RCC 7860 (cell line): Measurements from ENCODE around the gene VWA8.
"Not testable (repeated sequence)": the region's sequence is repeated elsewhere in the genome, so short reads cannot be mapped to it uniquely, and the experiment has no call there.

Source experiments
- DNase-seq: peaks from one replicate; pipeline ENCODE4 v3.0.0-alpha.2; 2015; ENCODE audit warnings: low spot score
- FAIRE-seq: peaks from 2 replicates; lab custom pipeline; 2012; peaks lifted over from hg19 to GRCh38; lab: Jason Lieb, UNC

VWA8 gene

DNA sequence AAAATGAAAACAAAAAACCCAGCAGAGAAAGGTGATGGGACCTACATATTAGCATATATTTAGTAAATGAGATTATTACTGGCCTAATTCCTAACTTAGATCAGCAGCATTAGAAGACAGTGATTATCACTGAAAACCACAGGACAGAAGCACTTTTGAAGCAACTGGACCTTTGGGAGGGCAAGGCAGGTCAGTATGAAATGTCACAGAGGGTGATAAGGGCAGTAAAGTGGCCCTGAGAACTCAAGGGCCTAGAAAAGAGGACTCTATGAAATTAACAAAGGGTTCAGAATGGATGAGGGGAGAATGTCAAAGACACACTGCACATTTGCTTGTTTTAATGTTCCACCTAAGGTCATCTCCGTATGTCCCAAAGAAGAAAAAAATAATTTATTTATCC lies 148.7 kb downstream of the VWA8 start:
- FAIRE-seq (no peak), DNase-seq (no peak)

DNA sequence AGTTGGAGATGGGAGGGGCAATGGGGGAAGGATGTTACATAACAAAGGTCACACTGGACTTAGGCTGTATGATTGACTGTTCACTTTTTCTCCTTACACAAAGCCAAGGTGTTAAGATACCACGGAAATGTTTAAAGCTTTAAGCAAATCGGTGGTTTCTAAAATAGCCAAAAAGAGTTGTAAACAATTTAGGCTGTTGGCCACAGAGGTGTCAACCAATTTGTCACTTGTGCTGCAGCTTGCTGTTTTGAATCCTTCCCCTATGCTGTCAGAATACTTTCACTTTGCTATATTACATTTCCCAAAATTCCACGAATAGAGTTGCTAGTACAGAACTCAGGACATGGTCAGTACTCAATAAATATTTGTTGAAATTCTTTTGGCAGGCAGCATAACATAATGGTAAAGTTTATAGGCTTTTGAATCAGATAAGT lies 149.3 kb downstream of the VWA8 start:
- DNase-seq (no peak), FAIRE-seq (no peak)

DNA sequence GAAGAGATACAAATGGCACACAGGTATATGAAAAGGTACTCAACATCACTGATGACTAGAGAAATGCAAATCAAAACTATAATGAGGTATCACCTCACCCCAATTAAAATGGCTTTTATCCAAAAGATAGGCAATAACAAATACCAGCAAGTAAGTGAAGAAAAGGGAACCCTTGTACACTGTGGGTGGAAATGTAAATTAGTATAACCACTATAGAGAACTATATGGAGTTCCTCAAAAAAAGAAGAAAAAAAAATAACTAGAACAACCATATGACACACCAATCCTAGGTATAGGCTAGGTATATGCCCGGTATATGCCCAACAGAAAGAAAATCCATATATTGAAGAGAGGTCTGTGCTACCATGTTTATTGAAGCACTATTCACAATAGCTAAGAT lies 150.9 kb downstream of the VWA8 start:
- FAIRE-seq (no peak), DNase-seq (no peak)

DNA sequence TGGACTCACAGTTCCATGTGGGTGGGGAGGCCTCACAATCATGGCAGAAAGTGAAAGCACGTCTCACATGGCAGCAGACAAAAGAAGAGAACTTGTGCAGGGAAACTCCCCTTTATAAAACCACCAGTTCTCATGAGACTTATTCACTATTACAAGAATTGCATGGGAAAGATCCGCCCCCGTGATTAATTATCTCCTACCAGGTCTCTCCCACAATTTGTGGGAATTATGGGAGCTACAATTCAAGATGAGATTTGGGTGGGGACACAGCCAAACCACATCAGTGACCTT lies 157.5 kb downstream of the VWA8 start:
- not testable (repeated sequence) for DNase-seq, FAIRE-seq

DNA sequence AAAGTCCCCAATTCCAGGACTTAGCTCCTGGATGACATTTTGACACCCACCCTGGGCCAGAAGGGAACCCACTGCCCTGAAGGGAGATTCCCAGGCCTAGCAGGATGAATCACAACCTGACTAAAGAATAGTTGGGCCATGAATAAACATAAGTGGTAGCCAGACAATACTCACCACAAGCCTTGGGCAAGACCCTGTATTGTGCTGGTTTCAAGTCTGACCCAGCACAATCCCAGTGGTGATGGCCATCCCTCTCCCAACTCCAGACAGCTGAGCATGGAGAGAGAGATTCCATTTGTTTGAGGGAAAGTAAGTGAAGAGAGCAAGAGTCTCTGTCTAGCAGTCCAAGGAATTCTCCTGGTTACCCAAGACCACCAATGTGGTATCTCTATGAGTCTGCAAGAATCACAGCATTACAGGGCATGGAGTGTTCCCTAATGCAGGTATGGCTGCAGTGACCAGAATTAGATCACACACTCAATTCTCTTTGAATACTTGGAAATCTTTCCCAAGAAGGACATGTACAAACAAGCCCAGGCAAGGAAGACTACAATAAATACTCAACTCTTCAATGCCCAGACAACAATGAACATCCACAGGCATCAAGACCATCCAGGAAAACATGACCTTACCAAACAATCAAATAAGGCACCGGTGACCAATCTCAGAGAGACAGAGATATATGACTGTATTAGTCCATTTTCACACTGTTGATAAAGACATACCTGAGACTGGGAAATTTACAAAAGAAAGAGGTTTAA lies 158.0 kb downstream of the VWA8 start:
- FAIRE-seq (no peak), DNase-seq (peak; percentile 64)

DNA sequence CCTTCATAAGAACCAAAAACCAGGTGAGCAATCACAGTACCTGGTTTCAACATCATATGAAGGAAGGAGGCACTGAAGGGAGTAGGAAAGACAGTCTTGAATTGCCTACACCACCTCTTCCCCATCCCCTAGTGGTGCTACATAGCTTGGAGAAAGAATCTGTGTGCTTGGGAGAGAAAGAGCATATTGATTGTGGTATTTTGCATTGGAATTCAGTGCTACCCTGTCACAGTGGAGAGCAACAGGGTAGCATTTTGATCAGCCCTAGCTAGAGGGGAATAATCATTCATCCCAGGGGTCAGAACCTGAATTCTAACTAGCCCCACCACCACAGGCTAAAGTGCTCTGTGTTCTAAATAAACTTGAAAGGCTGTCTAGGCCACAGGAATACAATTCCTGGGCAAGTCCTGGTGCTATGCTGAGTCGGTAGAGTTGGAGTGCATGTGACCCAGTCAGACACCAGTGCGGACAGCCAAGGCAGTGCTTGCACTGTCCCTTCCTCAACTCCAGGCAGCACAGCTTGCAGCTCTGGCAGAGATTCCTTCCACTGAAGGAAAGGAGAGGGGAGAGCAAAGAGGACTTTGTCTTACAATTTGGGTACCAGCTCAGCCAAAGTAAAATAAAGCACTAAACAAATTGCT lies 158.7 kb downstream of the VWA8 start:
- FAIRE-seq (no peak), DNase-seq (peak; percentile 22)

DNA sequence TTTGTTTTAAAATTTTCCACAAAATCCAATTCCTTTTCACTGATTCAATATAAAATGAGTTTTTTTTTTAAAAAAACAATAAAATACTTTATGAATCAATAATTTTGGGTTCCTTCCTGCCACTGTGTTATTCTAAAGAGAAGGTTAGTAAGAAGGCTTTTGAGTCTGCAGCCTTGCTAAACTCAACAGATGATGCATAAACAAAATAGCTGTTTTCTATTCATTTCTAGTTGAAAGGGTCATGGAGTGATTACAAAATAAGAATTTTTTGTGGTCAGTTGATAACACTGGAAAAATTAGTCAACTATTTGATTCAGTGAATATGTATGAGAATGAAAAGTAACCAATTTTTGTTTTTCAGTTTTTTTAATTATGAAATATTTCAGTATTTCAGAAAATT lies 169.9 kb downstream of the VWA8 start:
- DNase-seq (no peak), FAIRE-seq (no peak)

DNA sequence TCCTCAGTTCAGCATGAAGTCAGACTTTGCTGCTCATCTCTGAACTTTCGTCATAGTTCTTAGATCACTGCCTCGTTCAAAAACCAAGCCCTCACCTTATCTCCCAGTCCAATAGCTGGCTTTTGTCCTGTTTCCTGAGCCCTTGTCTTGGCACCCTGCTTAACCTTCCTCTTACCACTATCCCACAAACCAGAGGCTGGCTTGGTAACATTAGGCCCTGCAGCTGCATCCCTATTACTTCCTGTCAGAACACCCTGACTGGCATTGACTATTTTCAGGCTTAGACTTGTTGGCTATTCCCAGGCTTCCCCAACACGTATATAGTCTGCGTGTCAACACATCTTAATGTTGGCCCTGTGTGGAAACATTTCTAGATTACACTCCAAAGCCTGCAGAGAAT lies 172.4 kb downstream of the VWA8 start:
- DNase-seq (no peak), FAIRE-seq (no peak)

DNA sequence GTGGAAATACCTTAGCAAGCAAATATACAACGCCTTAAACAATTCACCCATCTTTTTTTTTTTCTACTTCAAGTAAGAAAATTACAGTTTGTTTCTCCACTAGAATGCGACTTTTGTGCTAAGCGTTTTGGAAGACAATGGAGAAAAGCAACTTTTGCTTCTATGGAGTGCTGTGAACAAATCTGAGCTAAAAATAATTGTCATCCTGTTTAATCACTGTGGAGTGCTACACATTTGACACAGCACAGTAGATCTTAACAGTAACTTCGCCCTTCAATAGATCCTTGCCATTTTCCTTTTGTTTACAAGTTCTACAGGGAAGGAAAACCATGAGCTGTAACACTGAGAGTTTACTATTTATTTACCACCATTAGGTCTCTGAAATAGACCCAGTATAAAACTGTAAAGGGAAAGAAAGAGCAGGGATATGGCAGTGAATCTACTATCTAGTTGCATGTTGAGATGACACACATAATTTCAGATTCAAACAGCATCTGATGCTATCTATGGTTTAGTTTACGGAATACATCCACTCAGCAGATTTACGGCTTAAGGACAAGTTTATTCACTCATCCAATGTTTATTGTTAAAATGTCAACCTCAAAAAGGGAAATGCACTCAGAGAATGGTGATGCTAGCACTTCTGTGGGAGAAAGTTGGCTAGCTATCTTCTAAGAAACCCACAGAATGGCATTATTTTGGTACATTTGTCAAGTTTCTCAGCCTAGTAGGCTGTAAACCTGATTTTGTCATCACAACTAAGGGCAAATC lies 175.3 kb downstream of the VWA8 start:
- DNase-seq = no peak
- FAIRE-seq = no peak

DNA sequence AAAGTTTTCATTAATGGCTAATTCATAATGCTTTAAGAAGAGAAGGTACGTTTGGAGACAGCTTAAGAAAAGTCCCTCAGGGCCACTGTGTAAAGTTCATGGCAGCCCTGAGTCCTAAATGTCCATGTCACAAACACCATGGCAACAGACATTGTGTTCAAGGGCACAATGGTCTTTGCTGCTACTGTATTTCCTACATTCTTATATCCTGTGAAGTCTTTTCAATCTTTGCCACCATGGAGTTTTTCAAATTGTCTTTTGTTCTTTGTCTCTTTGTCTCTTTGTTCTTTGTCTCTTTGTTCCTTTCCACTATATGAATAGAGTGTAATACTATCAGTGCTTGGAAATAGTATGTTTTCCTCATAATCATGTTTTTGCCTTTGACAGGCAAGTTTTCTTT lies 178.8 kb downstream of the VWA8 start:
- FAIRE-seq (no peak), DNase-seq (no peak)

DNA sequence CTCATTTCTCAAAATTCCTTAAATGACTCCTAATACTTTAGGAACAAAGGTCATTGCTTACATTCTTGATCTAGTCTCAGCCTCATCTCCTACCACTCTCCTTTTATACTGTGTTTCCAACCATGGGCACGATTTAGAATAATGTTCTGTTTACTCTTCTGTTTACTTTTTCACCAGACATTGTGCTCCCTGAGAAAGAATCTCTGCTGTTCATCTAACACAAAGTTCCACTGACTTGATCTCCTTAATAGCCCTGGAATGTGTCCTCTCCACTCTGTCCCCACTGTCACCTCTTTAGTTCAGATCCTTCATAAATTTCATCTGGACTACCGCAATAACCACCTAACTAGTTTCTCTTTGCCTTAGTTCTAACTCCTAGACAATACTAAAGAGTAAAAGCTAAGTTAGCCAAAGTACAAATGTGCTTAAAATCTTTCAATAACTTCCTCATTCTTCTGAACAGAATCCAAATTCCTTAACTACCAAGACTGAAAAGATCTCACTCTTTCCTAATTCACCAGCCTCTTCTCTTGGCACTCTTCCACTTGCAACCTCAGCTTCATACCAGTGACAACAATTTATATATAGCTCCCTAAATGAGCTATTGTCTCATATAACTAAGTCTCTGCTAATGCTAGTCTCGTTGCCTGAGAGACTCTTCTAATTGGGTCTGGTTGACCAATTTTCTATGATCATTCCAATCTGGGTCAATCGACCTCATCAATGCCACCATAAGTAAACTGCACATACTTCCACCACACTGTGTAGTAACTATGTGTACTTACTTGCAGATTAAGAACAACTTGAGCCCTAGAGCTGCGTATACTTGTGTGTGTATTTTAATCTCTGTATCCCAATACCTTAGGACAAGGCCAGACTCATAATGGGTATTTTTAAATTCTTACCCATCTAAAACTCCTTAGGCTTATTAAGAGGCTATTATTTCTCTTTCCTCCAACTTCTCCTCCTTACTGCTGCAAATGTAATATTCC lies 179.9 kb downstream of the VWA8 start:
- FAIRE-seq (no peak), DNase-seq (no peak)

DNA sequence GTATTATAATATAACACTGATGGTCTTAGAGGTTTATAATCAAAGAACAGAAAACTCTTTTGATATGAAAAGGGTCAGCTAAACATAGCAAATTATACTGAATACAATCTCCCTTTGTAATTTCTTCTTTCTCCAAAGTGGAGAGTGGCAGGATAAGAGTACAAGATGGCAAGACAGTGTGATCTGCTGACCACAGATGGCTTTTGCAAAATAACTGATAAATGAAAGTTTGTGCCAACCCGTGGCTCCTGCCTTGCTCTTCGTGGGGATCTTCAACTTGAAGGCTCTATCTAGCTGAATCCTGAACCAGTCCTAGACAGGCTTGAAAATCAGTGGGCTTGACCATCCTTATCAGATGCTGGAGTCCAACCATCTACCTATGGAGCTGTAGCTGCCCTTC lies 185.7 kb downstream of the VWA8 start:
- FAIRE-seq = no peak
- DNase-seq = no peak

DNA sequence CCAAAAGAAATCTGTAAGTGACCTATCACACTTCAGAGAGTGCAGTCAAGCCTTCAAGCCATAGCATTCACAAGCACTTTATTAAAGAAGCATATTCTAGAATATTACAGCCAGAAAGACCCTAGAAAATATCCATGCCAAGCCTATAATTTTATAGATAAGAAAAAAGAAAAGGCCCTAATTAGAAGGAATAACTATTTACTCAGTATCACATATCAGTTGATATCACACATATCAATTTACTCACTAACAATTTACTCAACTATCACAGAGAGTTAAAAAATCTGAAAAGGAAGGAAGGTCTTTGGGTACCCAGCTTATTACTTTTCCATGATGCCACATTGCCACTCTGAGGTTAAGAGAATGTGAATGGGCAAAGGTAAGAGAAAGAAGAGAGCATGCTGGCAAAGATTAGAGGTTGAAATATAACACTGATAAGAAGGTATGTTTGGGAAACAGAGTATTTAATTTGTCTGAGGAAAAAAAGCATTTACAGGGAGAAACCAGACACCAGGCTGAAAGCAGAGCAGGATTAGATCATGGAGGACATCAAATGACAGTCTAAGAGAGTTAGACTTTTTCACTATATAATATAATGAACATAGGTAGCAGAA lies 186.2 kb downstream of the VWA8 start:
- no peak for FAIRE-seq

DNA sequence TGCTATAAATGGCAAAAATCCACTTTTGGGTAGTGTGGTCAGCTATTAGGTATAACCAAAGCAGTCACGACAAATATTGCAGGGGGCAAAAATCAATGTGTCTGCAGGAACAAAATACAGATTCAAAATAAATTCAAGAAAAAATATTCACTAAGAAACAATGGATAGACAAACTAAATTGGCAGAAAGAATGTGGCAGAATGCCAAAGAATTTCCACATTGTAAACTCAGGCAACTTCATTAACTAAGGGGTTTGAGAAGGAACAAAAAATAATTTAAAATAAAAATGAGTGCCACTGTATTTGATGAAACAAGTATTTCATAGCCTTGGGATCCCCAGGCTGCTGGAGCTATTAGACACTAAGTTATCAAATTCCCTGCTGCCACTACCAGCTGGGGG lies 193.1 kb downstream of the VWA8 start:
- no peak for DNase-seq
- FAIRE-seq = no peak

More for the DNA sequence above, 186.2 kb downstream of the VWA8 start:
- no peak for DNase-seq

DNA sequence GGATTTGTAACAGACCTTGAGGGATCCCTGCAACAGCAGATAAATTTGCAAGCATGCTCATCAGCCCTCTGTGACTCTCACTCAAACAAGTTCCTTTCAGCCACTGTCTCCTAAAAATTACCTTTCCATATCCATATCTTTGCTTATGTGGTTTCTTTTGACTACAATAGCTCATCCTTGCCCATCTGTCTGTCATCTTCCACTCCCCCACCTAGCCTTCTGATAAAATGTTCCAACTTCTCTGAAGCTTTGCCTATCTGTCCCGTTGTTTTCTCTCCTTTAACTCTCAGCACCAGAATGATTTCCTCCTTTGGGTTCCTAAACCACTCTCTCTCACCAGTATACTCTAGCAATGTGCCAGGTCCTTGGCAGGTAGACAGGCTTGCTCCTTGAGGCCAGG lies 194.5 kb downstream of the VWA8 start:
- FAIRE-seq (no peak), DNase-seq (no peak)

DNA sequence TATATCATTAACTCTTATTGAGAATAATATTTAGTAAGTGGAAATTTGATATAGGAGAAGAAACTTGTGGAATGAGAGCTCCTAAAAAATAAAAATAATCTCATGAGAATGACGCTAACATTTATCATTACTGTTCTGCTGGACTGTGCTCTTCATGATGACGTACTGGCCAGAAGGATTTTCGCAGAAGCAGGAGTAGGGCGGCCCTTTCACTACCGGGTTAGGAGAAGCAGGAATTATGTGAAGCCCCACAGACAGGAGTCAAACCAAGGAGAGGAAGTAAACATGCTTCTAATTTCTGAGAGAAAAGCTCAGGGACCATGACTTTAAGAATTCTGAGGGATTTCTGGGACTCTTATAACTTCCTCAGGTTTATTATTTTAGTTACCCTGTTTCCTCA lies 195.1 kb downstream of the VWA8 start:
- FAIRE-seq (no peak), DNase-seq (no peak)

DNA sequence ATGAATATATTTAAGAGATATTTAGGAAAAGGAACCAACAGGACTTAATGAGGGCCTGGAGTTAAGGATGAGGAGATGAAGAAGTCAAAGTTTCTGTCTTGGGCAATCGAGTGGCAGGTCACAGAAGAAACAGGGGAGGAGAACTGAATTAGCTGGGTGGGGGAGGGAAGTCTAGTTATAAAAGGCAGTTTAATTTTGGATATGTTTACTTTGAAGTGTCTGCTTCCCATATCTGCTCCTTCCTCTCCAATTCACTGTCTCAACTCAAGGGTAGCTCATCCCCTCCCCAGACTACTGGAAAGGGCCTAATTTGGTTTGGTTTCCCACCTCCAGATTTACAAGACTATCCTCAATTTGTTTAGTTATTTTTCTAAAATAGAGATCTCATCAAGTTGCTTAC lies 195.9 kb downstream of the VWA8 start:
- FAIRE-seq (no peak), DNase-seq (no peak)

DNA sequence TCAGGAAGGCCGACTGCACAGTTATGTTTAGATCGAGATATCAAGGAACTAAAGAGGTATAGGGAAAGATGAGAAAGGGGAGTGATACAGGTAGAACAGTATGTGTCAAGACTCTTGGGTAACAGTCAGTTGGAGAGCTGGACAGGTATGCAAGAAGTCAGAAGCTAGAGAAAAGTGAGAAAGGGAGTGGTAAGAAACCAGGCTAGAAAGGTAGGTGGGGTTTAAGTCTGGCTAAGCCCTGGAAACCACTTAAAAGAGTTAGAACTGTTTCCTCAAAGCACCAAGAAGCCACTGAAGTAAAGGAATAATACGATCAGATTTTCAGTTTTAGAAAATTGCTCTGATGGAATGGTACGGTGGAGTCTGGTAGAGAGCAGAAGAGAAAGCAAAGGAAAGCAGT lies 196.4 kb downstream of the VWA8 start:
- FAIRE-seq = no peak

DNA sequence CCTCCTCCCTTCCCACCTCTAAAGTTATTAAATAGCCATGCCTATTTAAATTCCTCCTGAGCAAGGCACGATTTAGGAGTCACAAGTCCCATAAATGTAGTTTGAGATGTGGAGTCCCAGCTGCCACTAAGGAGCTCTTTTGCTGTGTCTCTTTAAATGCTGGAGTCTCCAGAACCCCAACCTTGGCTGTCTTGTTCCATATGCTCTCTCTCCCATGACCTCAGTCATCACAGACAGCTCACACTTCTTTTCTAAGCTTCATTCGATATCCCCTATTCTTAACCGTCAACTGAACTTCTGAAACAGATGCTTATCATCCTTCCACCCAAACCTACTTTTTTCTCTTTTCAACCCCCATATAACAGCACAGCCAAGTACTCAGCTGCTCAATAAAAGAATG lies 197.1 kb downstream of the VWA8 start:
- FAIRE-seq (no peak), DNase-seq (no peak)

More for the DNA sequence above, 196.4 kb downstream of the VWA8 start:
- DNase-seq = no peak

DNA sequence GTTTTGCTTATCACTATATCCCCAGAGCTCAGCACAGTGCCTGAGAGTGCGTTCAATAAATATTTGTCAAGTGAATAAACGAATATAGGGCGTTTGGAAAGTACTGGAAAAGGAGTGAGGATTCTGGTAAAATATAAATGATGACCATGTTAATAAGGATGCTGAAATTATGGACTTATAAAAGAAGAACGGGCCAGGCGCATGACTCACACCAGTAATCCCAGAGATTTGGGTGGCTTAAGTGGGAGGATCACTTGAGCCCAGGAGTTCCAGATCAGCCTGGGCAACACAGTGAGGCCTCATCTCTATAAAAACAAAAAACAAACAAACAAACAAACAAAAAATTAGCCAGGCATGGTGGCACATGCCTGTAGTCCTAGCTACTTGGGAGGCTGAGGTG lies 198.1 kb downstream of the VWA8 start:
- FAIRE-seq = no peak
- DNase-seq = no peak
